Daoy (cell line): Measurements from ENCODE around the gene NUFIP1. TPM values are rescaled to one million over a fixed set of nuclear protein-coding genes. Genes with fewer than 3 reads are reported as not detected.
"Not testable (repeated sequence)": the region's sequence is repeated elsewhere in the genome, so short reads cannot be mapped to it uniquely, and the experiment has no call there.

ENCODE experiments used
- DNase-seq: peaks from one replicate; pipeline ENCODE4 v3.0.0-alpha.2; 2015; ENCODE audit warnings: low read depth
- total RNA-seq: library from RNA; depleted of rRNA; stranded (reverse); fragments of >200 nt; shearing (Covaris generic); gene quantifications from 2 replicates; pipeline ENCODE4 v1.2.3, GENCODE V29; 2014

NUFIP1 gene
- total RNA-seq, 1 experiment from 2014 or later: 3.6 TPM

GRCh38 chr13:44919104-44919804, 70.0 kb downstream of the NUFIP1 start:
- no peak for DNase-seq

GRCh38 chr13:44918326-44919103, 70.8 kb downstream of the NUFIP1 start:
- DNase-seq: peak; percentile 92

- peak; percentile 94 for DNase-seq
These were observed 71.5 kb downstream of the NUFIP1 start for GRCh38 chr13:44917589-44918325.

GRCh38 chr13:44912278-44913016, 76.8 kb downstream of the NUFIP1 start:
- DNase-seq: no peak

- no peak for DNase-seq
These were observed 80.6 kb downstream of the NUFIP1 start for GRCh38 chr13:44908712-44909111.

GRCh38 chr13:44908266-44908665, 81.0 kb downstream of the NUFIP1 start:
- no peak for DNase-seq

GRCh38 chr13:44906713-44907112, 82.6 kb downstream of the NUFIP1 start:
- no peak for DNase-seq

- no peak for DNase-seq
These were observed 83.0 kb downstream of the NUFIP1 start for GRCh38 chr13:44906230-44906629.

GRCh38 chr13:44905556-44905955, 83.7 kb downstream of the NUFIP1 start:
- no peak for DNase-seq

GRCh38 chr13:44904967-44905366, 84.3 kb downstream of the NUFIP1 start:
- peak; percentile 60 for DNase-seq

GRCh38 chr13:44903574-44903985, 85.7 kb downstream of the NUFIP1 start:
- DNase-seq: no peak

GRCh38 chr13:44902738-44903137, 86.5 kb downstream of the NUFIP1 start:
- no peak for DNase-seq

- no peak for DNase-seq
These were observed 89.3 kb downstream of the NUFIP1 start for GRCh38 chr13:44899967-44900366.

GRCh38 chr13:44898308-44898707, 91.0 kb downstream of the NUFIP1 start:
- not testable (repeated sequence) for DNase-seq

- no peak for DNase-seq
These were observed 93.3 kb downstream of the NUFIP1 start for GRCh38 chr13:44895953-44896335.

GRCh38 chr13:44895264-44895952, 93.9 kb downstream of the NUFIP1 start:
- DNase-seq: no peak

- DNase-seq: no peak
These were observed 95.1 kb downstream of the NUFIP1 start for GRCh38 chr13:44894001-44894770.
